Measurements from ENCODE around the gene HOXA6. TPM values are rescaled to one million over a fixed set of nuclear protein-coding genes. Genes with fewer than 3 reads are reported as not detected.

Gene HOXA6
- total and polyA plus RNA-seq, 4 donors = 0.23 TPM; not detected in 3

DNA sequence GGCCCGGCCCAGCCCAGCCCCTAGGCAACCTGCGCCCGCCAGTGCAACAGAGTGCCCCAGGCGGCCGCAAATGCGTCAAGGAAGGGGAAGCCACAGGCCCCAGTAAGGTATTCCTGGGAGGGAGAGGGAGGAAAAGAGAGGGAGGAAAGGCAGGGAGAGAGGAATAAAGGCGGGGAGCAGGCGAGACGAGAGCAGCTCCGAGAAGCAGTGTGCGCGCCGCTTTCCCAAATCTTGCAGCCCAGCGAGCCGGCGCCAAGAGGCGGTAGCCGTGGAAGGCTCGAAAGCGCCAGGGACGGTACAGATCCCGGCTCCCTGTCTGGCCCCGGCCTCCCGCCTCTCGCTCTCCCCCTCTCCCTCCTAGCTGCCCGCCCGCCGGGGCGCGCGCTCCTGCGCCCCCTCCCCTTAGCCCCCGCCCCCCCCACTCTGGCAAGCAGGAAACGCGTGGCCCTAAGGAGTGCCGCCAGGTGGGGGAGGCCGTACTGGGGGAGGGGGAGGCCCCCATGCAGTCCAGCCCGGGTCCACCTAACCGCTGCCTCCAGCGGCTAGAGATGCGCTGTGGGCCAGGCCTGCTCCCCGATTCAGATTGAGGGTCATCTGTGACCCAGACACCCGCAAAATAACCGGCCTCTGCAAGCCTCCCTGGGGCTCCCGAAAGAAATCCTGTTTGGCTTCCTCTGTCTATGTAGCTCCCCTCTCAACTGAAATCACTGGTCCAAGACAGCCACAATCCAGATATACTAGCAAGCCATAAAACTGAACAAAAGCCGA, 22.3 kb upstream of the HOXA6 start (continued):
- TF ChIP-seq MAX (IDR thresholded peaks at IDR 0.05) = no peak
- TF ChIP-seq HNF4G (IDR thresholded peaks at IDR 0.05) = no peak
- TF ChIP-seq SP1 (IDR thresholded peaks at IDR 0.05) = no peak
- no peak for TF ChIP-seq RAD21 (IDR thresholded peaks at IDR 0.05)

GRCh38 chr7:27168265-27168947, 20.8 kb upstream of the HOXA6 start:
- Histone ChIP-seq H3K9me3 (ENCODE audit: control insufficient read depth in 4 of 4, low read length in 3 of 4) (peaks cover 0 to 13% (median under 1%) of the 10 kb centered on the region in 4 donors), H3K9ac (ENCODE audit: low read depth in 1 of 2, low read length in 2 of 2) (no peak overlapping the region), H3K36me3 (ENCODE audit: control insufficient read depth in 4 of 4, insufficient read depth in 3 of 4, low read depth in 1 of 4, low read length in 3 of 4) (no peaks in the 10 kb centered on the region), H3K4me3 (ENCODE audit: low read depth in 1 of 3, low read length in 3 of 3) (no peak overlapping the region), H3K27me3 (ENCODE audit: control insufficient read depth in 4 of 4, insufficient read depth in 4 of 4, low read length in 3 of 4) (peaks cover 7 to 61% (median 29%) of the 10 kb centered on the region in 4 donors), H3K27ac (ENCODE audit: low read depth in 1 of 2, low read length in 2 of 2) (no peak overlapping the region), H3K4me1 (ENCODE audit: control insufficient read depth in 4 of 4, insufficient read depth in 4 of 4, low read length in 3 of 4) (peaks cover 7 to 20% (median 10%) of the 10 kb centered on the region in 4 donors)
- WGBS = 11% methylated on average over 25 of the region's 25 CpGs
- no peak for DNase-seq (ENCODE audit: low spot score)
- TF ChIP-seq, protein P1, sequence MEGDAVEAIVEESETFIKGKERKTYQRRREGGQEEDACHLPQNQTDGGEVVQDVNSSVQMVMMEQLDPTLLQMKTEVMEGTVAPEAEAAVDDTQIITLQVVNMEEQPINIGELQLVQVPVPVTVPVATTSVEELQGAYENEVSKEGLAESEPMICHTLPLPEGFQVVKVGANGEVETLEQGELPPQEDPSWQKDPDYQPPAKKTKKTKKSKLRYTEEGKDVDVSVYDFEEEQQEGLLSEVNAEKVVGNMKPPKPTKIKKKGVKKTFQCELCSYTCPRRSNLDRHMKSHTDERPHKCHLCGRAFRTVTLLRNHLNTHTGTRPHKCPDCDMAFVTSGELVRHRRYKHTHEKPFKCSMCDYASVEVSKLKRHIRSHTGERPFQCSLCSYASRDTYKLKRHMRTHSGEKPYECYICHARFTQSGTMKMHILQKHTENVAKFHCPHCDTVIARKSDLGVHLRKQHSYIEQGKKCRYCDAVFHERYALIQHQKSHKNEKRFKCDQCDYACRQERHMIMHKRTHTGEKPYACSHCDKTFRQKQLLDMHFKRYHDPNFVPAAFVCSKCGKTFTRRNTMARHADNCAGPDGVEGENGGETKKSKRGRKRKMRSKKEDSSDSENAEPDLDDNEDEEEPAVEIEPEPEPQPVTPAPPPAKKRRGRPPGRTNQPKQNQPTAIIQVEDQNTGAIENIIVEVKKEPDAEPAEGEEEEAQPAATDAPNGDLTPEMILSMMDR (IDR thresholded peaks at IDR 0.05; ENCODE audit: low read depth, low read length, missing input control) = no peak
- TF ChIP-seq FOXA2 (IDR thresholded peaks at IDR 0.05) (no peak), FOXA1 (IDR thresholded peaks at IDR 0.05) (no peak), TAF1 (conservative IDR thresholded peaks at IDR 0.05) (no peak), NR2F2 (IDR thresholded peaks at IDR 0.05) (no peak), RXRA (IDR thresholded peaks at IDR 0.05) (no peak), JUND (IDR thresholded peaks at IDR 0.05) (no peak), HNF4A (conservative IDR thresholded peaks at IDR 0.05) (no peak), SP1 (IDR thresholded peaks at IDR 0.05) (no peak), YY1 (IDR thresholded peaks at IDR 0.05) (no peak), ZBTB33 (IDR thresholded peaks at IDR 0.05) (no peak), HNF4G (IDR thresholded peaks at IDR 0.05) (no peak), RAD21 (IDR thresholded peaks at IDR 0.05) (no peak), EGR1 (IDR thresholded peaks at IDR 0.05; ENCODE audit: low read depth in 2 of 2) (no peak), REST (IDR thresholded peaks at IDR 0.05) (no peak), GABPA (IDR thresholded peaks at IDR 0.05 in 1 of 2, conservative IDR thresholded peaks at IDR 0.05 in 1 of 2) (no peak), MAX (IDR thresholded peaks at IDR 0.05) (no peak)
- TF ChIP-seq, protein P2, sequence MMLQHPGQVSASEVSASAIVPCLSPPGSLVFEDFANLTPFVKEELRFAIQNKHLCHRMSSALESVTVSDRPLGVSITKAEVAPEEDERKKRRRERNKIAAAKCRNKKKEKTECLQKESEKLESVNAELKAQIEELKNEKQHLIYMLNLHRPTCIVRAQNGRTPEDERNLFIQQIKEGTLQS (IDR thresholded peaks at IDR 0.05) = no peak
